Testis (tissue), 2 donors: Measurements from ENCODE around the gene FERMT1.

ENCODE experiments used
- CTCF ChIP-seq, 3 experiments: fragments of 450-650 bp in 2 of 3; fragments of 200-600 bp in 1 of 3; sonication (generic) in 1 of 3; IDR thresholded peaks; one replicate each; pipeline ENCODE4 v1.5.1; 2016 to 2019; ENCODE audit warnings: antibody characterized with exemption in 3 of 3, mild to moderate bottlenecking in 2 of 3, moderate library complexity in 1 of 3
- POLR2A ChIP-seq: fragments of 450-650 bp; IDR thresholded peaks from one replicate; pipeline ENCODE4 v1.6.1; 2017; ENCODE audit warnings: antibody characterized with exemption, mild to moderate bottlenecking, moderate library complexity

- no peak for TF ChIP-seq POLR2A
- TF ChIP-seq CTCF (IDR thresholded peaks at IDR 0.05), result no peak
Measured at GRCh38 chr20:6108330-6108729, 14.5 kb downstream of the FERMT1 start.
